ENCODE results near the gene AOPEP. TPM values are rescaled to one million over a fixed set of nuclear protein-coding genes. Genes with fewer than 3 reads are reported as not detected.
A peak's percentile ranks its signal among the peaks of the same experiment; 100 is the strongest.

AOPEP gene
- total RNA-seq, 1 donor from 2014 or later: 175 TPM

DNA sequence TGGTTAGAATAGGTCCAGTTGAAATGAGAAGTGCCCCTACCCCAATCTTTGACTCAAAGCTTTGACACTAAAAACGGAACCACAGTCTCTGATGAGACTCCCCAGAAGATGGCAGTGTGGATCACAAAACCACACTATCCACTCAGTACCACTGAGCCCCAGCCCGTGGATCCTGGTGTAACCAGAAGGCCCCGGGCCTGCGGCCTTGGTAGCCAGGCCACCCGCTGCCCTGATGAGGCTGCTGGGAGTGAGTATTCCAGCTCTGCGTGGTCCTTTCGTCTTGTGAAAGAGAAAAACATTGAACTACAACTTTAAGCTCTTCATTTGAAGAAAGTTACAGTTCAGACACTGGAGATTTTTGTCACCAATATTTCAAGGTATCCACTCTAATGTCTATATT, 45.0 kb upstream of the AOPEP start:
- TF ChIP-seq, protein P1, sequence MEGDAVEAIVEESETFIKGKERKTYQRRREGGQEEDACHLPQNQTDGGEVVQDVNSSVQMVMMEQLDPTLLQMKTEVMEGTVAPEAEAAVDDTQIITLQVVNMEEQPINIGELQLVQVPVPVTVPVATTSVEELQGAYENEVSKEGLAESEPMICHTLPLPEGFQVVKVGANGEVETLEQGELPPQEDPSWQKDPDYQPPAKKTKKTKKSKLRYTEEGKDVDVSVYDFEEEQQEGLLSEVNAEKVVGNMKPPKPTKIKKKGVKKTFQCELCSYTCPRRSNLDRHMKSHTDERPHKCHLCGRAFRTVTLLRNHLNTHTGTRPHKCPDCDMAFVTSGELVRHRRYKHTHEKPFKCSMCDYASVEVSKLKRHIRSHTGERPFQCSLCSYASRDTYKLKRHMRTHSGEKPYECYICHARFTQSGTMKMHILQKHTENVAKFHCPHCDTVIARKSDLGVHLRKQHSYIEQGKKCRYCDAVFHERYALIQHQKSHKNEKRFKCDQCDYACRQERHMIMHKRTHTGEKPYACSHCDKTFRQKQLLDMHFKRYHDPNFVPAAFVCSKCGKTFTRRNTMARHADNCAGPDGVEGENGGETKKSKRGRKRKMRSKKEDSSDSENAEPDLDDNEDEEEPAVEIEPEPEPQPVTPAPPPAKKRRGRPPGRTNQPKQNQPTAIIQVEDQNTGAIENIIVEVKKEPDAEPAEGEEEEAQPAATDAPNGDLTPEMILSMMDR (IDR thresholded peaks at IDR 0.05; ENCODE audit: borderline replicate concordance): peak; percentile 86
- H3K27ac ChIP-seq (replicated peaks): peak overlapping the region; percentile 36

DNA sequence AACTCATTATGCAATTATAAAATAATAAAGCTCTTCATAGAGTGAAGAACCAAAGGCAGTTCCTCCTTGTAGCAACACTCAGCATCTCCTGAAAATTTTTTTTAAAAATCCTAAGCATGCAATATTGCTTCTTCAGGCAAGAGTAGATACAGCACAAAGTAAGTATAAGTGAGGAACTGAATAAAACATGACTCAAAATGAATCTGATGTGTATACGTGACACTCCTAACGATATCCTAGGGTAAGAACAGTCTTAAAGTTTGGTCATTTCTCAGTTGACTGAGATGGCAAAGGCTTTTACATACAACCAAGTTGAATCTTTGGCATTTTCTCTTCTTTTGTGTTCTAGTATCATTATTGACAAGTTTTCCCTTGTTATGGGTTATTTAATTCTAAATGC, 41.1 kb upstream of the AOPEP start:
- intact Hi-C loops (cut with micrococcal nuclease): loop anchor here (10.0 kb wide), 1 partner anchor 89 kb away; no protein-coding TSS in a partner anchor
- Histone ChIP-seq H3K4me3 (no peak overlapping the region), H3K9me3 (replicated peaks) (no peaks in the 10 kb centered on the region), H3K27ac (replicated peaks) (no peak overlapping the region), H3K27me3 (ENCODE audit: low read depth) (no peaks in the 10 kb centered on the region), H3K36me3 (no peaks in the 10 kb centered on the region), H3K4me1 (peaks cover 10% of the 10 kb centered on the region)
- TF ChIP-seq, protein P1 (IDR thresholded peaks at IDR 0.05; ENCODE audit: borderline replicate concordance): no peak
- no peak for DNase-seq

More for the DNA sequence above, 45.0 kb upstream of the AOPEP start:
- no peak overlapping the region for H3K4me3 ChIP-seq
- peak; percentile 64 for DNase-seq
- no peaks in the 10 kb centered on the region for H3K9me3 ChIP-seq (replicated peaks)
- H3K4me1 ChIP-seq: peaks cover 8% of the 10 kb centered on the region
- no peaks in the 10 kb centered on the region for H3K36me3 ChIP-seq
- no peaks in the 10 kb centered on the region for H3K27me3 ChIP-seq (ENCODE audit: low read depth)
- intact Hi-C loops (cut with micrococcal nuclease): loop anchor here (10.0 kb wide), 1 partner anchor 93 kb away; no protein-coding TSS in a partner anchor

DNA sequence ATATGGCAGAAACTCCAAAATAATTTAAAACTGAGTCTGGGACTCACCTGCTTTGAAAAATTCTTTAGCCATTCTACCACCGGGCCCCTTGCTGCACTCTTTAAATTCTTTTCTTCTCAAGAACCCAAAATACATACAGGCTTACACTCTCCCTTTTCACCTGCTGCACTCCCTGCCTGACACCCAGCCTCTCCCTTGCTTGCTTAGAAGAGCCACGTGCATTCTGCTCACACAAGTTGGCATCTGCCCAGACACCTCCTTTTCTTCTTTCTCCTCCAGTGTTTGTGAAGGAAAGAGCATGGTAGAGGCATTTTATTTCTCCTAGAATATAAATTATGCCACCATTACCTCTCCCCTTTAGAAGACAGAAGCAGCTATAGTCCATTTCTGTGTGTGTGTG, 39.0 kb upstream of the AOPEP start:
- Histone ChIP-seq H3K27me3 (ENCODE audit: low read depth) (no peaks in the 10 kb centered on the region), H3K36me3 (no peaks in the 10 kb centered on the region), H3K4me1 (peaks cover 5% of the 10 kb centered on the region), H3K9me3 (replicated peaks) (no peaks in the 10 kb centered on the region), H3K4me3 (no peak overlapping the region), H3K27ac (replicated peaks) (no peak overlapping the region)
- intact Hi-C loops (cut with micrococcal nuclease): loop anchor here (10.0 kb wide), 1 partner anchor 87 kb away; no protein-coding TSS in a partner anchor
- TF ChIP-seq, protein P1 (IDR thresholded peaks at IDR 0.05; ENCODE audit: borderline replicate concordance): no peak
- no peak for DNase-seq

DNA sequence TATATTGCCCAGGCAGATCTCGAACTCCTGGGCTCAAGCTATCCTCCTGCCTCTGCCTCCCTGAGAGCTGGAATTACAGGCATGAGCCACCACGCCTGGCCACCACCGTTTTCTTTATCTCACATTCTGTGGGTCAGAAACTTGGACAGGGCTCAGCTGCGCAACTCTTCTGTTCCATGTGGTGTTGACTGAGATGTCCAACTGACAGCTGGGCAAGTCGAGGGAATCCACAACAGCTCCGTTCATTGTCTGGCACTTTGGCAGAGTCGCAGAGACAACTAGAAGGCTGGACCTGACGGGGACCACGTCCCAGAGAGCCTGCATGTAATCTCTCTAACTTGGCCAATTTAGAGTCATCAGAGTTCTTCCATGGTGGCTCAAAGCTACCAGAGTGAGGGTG, 36.2 kb upstream of the AOPEP start:
- intact Hi-C loops (cut with micrococcal nuclease): no loop called here
- no peak overlapping the region for H3K4me3 ChIP-seq
- H3K4me1 ChIP-seq: peaks cover 5% of the 10 kb centered on the region

DNA sequence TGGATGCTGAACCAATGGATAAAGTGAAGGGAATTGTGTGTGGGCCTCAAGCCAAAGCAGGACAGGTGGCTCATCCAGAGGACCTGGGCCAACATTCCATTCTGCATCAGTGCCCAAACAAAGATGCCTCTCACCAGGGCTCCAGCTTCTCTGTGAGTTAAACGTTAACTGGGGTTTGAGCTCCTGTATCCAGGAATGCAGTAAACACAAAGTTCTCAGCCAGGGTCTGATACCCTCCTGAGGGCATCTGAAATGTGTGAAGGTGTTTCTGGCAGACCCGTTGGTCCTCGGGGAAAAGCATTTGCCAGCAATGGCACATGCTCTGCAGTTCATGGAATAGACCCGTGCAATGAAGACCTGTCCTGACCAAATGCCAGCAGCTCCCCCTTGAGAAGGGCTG, 33.9 kb upstream of the AOPEP start:
- H3K27ac ChIP-seq (replicated peaks): no peak overlapping the region
- H3K4me3 ChIP-seq: no peak overlapping the region
- H3K27me3 ChIP-seq (ENCODE audit: low read depth): no peaks in the 10 kb centered on the region
- no peaks in the 10 kb centered on the region for H3K36me3 ChIP-seq
- H3K9me3 ChIP-seq (replicated peaks): no peaks in the 10 kb centered on the region
- intact Hi-C loops (cut with micrococcal nuclease): no loop called here
- DNase-seq: no peak
- H3K4me1 ChIP-seq: no peaks in the 10 kb centered on the region
- TF ChIP-seq, protein P1 (IDR thresholded peaks at IDR 0.05; ENCODE audit: borderline replicate concordance): no peak

More for the DNA sequence above, 36.2 kb upstream of the AOPEP start:
- TF ChIP-seq, protein P1 (IDR thresholded peaks at IDR 0.05; ENCODE audit: borderline replicate concordance): no peak
- H3K27me3 ChIP-seq (ENCODE audit: low read depth): no peaks in the 10 kb centered on the region
- H3K27ac ChIP-seq (replicated peaks): no peak overlapping the region
- no peaks in the 10 kb centered on the region for H3K36me3 ChIP-seq
- no peak for DNase-seq
- H3K9me3 ChIP-seq (replicated peaks): no peaks in the 10 kb centered on the region
